Skeletal muscle satellite cell (primary cell): ENCODE data around the gene TRIO.

Experiments used
- H3K27me3 ChIP-seq: 2 replicates; pipeline ENCODE4 v1.7.0; 2013; ENCODE audit warnings: low read length; ENCODE audit not compliant: control insufficient read depth, insufficient read depth
- H3K36me3 ChIP-seq: 2 replicates; pipeline ENCODE4 v1.7.0; 2013; ENCODE audit warnings: mild to moderate bottlenecking, control low read depth, low read length; ENCODE audit not compliant: insufficient read depth
- H3K4me1 ChIP-seq: 2 replicates; pipeline ENCODE4 v1.7.0; 2013; ENCODE audit warnings: low read length; ENCODE audit not compliant: control insufficient read depth, insufficient read depth
- H3K4me2 ChIP-seq: 2 replicates; pipeline ENCODE4 v1.7.0; 2013; ENCODE audit warnings: mild to moderate bottlenecking, low read length
- H3K4me3 ChIP-seq: 2 replicates; pipeline ENCODE4 v1.7.0; 2013; ENCODE audit warnings: low read length
- H3K9ac ChIP-seq: 2 replicates; pipeline ENCODE4 v1.7.0; 2013; ENCODE audit warnings: mild to moderate bottlenecking, low read depth, low read length, moderate library complexity
- H3K9me3 ChIP-seq: replicated peaks from 2 replicates; pipeline ENCODE4 v1.7.0; 2013; ENCODE audit warnings: mild to moderate bottlenecking, control low read depth, low read length

Gene TRIO

DNA sequence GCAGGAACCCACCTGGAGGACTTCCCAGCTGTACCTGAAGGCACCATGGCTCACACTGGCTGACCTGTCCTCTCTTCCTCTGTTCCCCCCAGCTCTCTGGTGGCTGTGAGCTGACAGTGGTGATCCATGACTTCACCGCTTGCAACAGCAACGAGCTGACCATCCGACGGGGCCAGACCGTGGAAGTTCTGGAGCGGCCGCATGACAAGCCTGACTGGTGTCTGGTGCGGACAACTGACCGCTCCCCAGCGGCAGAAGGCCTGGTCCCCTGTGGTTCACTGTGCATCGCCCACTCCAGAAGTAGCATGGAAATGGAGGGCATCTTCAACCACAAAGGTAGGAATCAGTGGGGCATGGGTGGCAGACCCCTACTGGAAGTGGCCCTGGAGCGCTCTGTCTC, 276.5 kb downstream of the TRIO start:
- no peak overlapping the region for H3K9ac ChIP-seq
- H3K9me3 ChIP-seq = no peaks in the 10 kb centered on the region
- no peak overlapping the region for H3K4me3 ChIP-seq
- peaks cover 67% of the 10 kb centered on the region for H3K4me1 ChIP-seq
- peaks cover 79% of the 10 kb centered on the region for H3K36me3 ChIP-seq
- no peaks in the 10 kb centered on the region for H3K27me3 ChIP-seq
- H3K4me2 ChIP-seq = no peak overlapping the region

DNA sequence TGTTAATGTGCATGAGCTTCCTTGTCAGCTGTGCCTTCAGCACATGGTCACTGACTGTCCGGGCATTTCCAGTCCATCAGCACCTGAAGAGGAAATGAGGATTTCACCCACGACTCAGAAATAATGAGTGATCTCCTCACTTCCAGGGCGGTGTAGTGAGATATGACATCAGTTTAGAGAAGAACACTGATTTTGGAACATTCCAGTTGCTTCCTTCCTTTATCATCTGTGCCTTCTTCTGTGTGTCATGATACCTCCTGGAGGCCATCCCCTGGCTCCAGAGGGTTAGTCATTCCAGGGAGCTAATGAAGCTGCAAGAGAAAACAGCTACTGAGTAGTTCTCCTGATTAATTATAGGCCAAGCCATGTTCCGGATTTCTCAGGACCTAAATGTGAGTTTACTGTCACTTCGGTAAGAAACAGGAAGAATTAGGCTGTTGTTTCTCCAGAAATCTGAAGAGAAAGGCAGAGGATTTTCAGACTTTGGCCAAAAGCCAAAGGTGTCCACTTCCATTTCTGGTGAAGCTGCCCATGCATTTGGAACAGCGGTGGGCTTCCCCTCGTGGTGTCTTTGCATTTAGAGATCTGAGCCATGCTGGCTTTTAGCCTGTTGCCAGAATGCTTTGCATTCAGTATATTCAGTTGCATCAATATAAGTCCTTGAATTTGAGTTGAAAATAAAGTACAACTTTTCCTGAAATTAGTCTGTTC, 277.1 kb downstream of the TRIO start:
- peaks cover 66% of the 10 kb centered on the region for H3K4me1 ChIP-seq
- no peak overlapping the region for H3K9ac ChIP-seq
- no peaks in the 10 kb centered on the region for H3K27me3 ChIP-seq
- H3K4me2 ChIP-seq = no peak overlapping the region
- H3K4me3 ChIP-seq = no peak overlapping the region
- no peaks in the 10 kb centered on the region for H3K9me3 ChIP-seq
- peaks cover 79% of the 10 kb centered on the region for H3K36me3 ChIP-seq

DNA sequence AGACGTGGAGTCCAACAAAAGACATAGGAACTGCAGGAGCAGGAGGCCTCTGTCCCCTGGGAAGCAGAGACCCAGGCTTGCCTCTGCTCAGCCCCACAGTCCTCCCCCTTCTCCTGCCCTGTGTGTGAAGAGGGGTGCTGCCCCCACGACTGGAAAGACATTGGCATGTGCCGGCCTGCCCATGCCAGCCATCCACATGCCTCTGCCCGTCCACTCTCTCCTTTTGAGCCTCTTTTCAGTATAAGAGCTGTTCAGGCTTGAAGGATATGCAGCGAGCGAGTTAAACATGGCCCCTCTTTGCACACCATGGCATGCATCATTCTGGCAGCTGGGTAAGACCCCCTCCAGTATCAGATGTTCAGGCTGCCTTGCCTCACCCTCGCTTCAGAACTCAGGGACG, 278.7 kb downstream of the TRIO start:
- no peak overlapping the region for H3K9ac ChIP-seq
- H3K36me3 ChIP-seq = peaks cover 87% of the 10 kb centered on the region
- H3K4me1 ChIP-seq = peaks cover 50% of the 10 kb centered on the region
- H3K4me3 ChIP-seq = no peak overlapping the region
- no peak overlapping the region for H3K4me2 ChIP-seq
- H3K9me3 ChIP-seq = no peaks in the 10 kb centered on the region
- H3K27me3 ChIP-seq = no peaks in the 10 kb centered on the region

DNA sequence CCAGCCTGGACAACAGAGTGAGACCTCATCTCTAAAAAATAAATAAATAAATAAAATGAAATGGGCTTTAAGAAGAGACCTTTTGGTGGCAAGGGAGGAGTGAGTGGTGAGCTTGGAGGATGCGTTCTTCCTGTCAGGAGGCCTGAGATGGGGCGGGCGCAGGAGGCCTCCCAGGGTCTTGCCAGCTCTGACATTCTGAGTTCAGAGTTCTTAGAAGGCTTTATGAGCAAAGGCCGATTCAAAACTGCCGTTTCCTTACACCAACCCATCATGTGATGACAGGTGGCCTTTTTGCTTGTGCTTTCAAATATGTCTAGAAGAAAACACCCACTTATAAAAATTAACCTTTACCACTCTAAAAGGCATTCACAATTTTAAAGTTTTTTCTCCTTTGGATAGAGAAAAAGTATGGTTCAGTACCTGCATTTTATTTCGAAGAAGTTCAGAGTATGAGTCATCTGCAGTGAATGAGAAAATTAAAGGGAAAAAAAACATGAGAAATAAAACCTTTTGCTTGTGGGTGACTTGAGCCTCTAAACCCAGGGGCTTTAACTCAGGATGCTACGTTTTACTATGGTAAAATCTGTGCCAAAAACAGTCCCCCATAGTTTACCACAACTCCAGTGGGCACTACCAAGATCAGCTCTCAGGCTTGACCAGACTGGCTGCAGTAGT, 281.0 kb downstream of the TRIO start:
- Histone ChIP-seq H3K4me1 (peaks cover 50% of the 10 kb centered on the region), H3K4me3 (no peak overlapping the region), H3K27me3 (no peaks in the 10 kb centered on the region), H3K36me3 (peaks cover 90% of the 10 kb centered on the region), H3K4me2 (no peak overlapping the region), H3K9ac (no peak overlapping the region), H3K9me3 (no peaks in the 10 kb centered on the region)

DNA sequence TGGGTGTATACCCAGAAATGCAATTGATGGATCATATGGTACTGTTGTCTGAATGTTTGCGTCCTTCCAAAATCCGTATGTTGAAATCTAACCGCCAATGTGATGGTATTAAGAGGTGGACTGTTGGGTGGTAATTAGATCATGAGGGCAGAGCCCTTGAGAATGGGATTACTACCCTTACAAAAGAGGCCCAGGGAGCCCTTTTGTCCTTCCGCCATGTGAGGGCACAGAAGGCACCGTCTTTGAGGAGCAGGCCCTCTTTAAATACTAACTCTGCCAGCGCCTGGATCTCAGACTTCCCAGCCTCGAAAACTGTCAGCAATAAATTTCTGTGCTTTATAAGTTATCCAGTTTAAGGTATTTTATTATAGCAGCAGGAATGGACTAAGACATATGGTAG, 282.4 kb downstream of the TRIO start:
- peaks cover 83% of the 10 kb centered on the region for H3K36me3 ChIP-seq
- no peaks in the 10 kb centered on the region for H3K27me3 ChIP-seq
- H3K4me1 ChIP-seq = peaks cover 37% of the 10 kb centered on the region
- H3K4me3 ChIP-seq = no peak overlapping the region
- H3K4me2 ChIP-seq = no peak overlapping the region
- no peak overlapping the region for H3K9ac ChIP-seq
- no peaks in the 10 kb centered on the region for H3K9me3 ChIP-seq

DNA sequence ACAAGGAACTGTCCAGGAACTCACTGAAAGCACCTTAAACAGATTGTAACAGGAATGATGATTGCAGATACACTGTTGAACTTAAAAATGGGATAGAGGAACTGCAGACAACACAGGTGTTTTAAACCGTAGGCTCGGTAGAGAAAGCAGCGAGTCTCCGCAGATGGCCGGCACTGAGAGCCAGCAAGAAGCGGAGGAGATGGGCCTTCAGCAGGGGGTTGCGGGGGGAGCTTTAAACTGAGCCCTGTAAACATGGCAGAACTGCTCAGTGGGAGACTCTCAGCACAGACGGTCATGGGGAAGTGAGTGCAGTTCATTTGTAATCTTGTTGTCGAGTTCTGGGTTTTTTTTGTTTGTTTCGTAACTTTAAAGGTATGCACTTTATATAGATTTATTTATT, 283.4 kb downstream of the TRIO start:
- Histone ChIP-seq H3K36me3 (peaks cover 82% of the 10 kb centered on the region), H3K27me3 (no peaks in the 10 kb centered on the region), H3K9me3 (no peaks in the 10 kb centered on the region), H3K4me2 (no peak overlapping the region), H3K4me1 (peaks cover 37% of the 10 kb centered on the region), H3K9ac (no peak overlapping the region), H3K4me3 (no peak overlapping the region)

DNA sequence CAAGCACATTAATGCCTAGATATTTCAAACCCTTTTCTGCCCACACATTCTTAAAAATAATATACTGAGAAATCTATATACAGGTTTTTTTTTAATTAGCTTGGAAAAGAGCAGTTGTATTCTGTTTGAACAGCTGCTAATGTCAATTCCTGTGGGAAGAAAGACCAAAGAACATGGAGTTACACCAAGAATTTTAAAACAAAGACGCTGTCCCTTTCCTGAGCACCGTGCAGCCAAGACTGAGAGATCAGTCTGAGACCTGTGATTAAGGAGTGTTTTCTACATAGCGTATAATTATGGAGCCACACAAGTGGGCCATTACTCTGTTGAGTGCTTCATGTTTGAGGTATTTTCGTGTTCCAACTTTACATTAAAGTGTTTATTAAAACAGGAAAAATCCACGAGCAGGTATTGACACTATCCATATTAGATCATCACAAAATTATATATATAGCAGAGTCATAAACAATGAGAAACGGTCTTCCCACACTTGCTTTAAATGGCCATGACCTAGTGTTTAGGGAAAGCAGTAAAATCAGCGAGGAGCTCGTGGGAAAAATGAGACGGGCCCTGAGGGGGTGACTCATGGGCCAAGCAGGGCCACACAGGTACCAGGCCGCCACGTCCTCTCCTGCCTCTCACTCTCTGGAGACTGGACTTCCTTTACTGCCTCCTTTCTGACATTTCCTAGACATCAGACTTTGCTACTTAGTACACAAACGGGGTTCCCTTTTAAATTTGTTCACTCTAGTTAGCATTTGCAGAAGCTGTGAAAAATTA, 285.4 kb downstream of the TRIO start:
- H3K9ac ChIP-seq = peak overlapping the region; percentile 28
- H3K27me3 ChIP-seq = no peaks in the 10 kb centered on the region
- H3K4me2 ChIP-seq = peak overlapping the region; percentile 6
- no peaks in the 10 kb centered on the region for H3K9me3 ChIP-seq
- no peak overlapping the region for H3K4me3 ChIP-seq
- peaks cover 74% of the 10 kb centered on the region for H3K36me3 ChIP-seq
- peaks cover 37% of the 10 kb centered on the region for H3K4me1 ChIP-seq

DNA sequence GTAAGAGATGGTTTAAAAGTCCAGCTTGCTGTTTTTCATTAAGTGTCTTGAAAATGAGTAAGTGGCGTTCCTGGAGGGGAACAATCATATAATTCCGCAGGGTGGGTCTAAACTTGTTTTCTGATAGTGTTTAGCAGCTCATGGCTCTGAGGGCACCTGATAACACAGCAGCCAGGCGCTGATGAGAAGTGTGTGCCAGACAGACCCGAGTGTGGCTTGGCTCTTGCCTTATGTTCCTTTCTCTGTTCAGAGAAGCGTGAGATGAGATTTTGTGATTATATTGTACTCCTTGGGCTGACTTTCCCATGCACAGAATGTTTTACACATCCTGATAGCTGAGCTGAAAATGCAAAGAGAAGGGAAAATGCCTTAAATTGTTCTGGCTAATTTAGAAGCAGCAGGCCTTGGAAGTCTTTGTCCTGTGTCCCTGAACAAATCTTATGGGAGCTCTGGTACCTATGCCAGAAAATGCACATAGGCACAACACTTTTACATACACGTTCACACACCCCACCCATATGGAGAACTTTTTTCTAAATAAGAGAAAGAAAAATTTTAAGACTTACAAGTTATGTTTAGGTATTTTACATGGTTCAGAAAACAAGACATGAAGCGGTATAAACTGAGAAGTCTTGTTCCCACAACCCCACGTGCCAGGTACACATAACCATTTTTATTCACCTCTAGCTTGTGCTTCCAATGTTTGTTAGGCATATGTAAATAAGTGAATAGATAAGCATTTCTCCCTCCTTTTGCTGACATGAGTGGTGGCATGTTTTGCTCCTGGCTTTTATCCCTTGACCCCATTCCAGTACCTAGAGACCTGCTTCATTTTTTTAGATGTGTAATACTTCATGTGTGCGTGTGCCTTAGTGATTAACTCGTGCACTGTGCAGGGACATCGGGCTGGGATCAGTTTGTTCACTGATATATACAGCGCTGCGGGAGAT, 286.2 kb downstream of the TRIO start:
- Histone ChIP-seq H3K9ac (peak overlapping the region; percentile 27), H3K4me3 (no peak overlapping the region), H3K27me3 (no peaks in the 10 kb centered on the region), H3K9me3 (no peaks in the 10 kb centered on the region), H3K4me2 (no peak overlapping the region), H3K4me1 (peaks cover 30% of the 10 kb centered on the region), H3K36me3 (peaks cover 71% of the 10 kb centered on the region)

DNA sequence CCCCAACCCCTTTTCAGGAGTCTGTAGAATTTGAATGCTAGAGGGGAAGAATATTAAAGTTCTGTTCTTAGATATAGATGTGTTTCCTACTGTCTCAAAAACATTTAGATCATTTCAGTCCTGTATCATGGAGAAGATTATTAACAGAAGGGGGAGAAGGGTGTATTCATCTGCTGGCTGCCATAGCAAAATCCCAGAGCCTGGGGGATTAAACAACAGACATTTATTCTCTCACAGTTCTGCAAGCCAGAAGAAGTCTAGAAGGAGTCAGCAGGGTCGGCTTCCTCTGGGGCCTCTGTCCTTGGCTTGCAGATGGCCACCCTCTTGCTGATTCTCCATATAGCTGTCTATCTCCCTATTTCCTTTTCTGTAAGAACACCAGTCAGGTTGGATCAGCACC, 288.4 kb downstream of the TRIO start:
- peaks cover 66% of the 10 kb centered on the region for H3K36me3 ChIP-seq
- H3K4me1 ChIP-seq = peaks cover 28% of the 10 kb centered on the region
- no peaks in the 10 kb centered on the region for H3K27me3 ChIP-seq
- H3K4me3 ChIP-seq = no peak overlapping the region
- no peak overlapping the region for H3K4me2 ChIP-seq
- H3K9ac ChIP-seq = no peak overlapping the region
- H3K9me3 ChIP-seq = no peaks in the 10 kb centered on the region

DNA sequence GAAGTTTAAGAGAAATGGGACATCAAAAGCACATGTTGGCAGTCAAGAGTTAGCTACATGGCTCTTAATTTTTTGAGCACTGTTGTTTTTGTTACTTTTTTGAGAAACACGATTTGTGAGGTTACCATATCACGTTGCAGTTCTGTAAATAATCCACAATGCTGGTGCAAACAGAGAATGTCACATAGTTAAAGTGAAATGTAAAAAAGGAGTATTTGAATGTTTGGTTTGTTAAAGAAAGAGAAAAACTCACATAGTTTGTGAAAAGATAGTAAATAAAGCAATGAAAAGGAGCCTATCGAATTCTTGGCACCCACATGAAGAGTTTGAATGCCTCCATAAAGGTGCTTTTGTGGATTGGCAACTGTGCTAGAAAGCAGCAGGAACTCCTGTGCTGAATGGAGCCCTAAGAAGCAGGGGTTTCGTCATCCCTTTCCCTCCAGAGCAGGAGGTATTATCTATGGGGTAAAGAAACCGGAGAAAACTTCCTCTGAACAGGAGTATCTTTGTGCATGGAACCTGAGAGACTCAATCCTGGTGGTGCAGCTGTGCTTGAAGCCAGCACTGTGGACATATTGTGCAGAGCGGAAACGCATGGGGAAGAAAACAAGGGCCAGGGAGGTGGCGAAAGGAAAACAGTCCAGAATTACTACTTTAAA, 289.9 kb downstream of the TRIO start:
- Histone ChIP-seq H3K9me3 (no peaks in the 10 kb centered on the region), H3K9ac (no peak overlapping the region), H3K36me3 (peaks cover 61% of the 10 kb centered on the region), H3K4me1 (peaks cover 17% of the 10 kb centered on the region), H3K4me2 (no peak overlapping the region), H3K4me3 (no peak overlapping the region), H3K27me3 (no peaks in the 10 kb centered on the region)
